Loucy (cell line): Measurements from ENCODE around the gene NHS.

Experiments
- H2AFZ ChIP-seq: fragments of 200-600 bp; sonication (generic); 2 replicates; pipeline ENCODE4 v1.6.0; 2016; ENCODE audit warnings: antibody characterized with exemption, mild to moderate bottlenecking, low read length, moderate library complexity
- H3F3A ChIP-seq: fragments of 200-600 bp; 2 replicates; pipeline ENCODE4 v1.6.0; 2016; ENCODE audit warnings: antibody characterized with exemption, low read depth, mild to moderate bottlenecking
- H3K27me3 ChIP-seq: fragments of 200-600 bp; sonication (generic); 2 replicates; pipeline ENCODE4 v1.6.1; 2014; ENCODE audit warnings: low read length, mild to moderate bottlenecking; ENCODE audit not compliant: insufficient read depth, poor library complexity, severe bottlenecking
- H3K36me3 ChIP-seq: fragments of 200-600 bp; sonication (generic); 2 replicates; pipeline ENCODE4 v1.6.1; 2016; ENCODE audit warnings: low read length; ENCODE audit not compliant: insufficient read depth
- H3K4me1 ChIP-seq: fragments of 200-600 bp; sonication (generic); 2 replicates; pipeline ENCODE4 v1.5.1; 2014; ENCODE audit warnings: low read length, mild to moderate bottlenecking; ENCODE audit not compliant: insufficient read depth, poor library complexity, severe bottlenecking
- H3K4me2 ChIP-seq: fragments of 200-600 bp; sonication (generic); 2 replicates; pipeline ENCODE4 v1.6.0; 2014; ENCODE audit warnings: antibody characterized with exemption, low read length, low read depth, mild to moderate bottlenecking; ENCODE audit not compliant: poor library complexity, severe bottlenecking
- H3K4me3 ChIP-seq: fragments of 200-600 bp; sonication (generic); 2 replicates; pipeline ENCODE4 v1.5.1; 2014; ENCODE audit warnings: low read length, mild to moderate bottlenecking, mixed read lengths; ENCODE audit not compliant: poor library complexity, severe bottlenecking
- H3K79me2 ChIP-seq: fragments of 200-600 bp; sonication (generic); 2 replicates; pipeline ENCODE4 v1.6.1; 2014; ENCODE audit warnings: low read length; ENCODE audit not compliant: insufficient read depth
- H3K9ac ChIP-seq: fragments of 200-600 bp; sonication (generic); 2 replicates; pipeline ENCODE4 v1.6.0; 2014; ENCODE audit warnings: mild to moderate bottlenecking, low read depth, low read length, moderate library complexity; ENCODE audit not compliant: poor library complexity, severe bottlenecking
- H3K9me2 ChIP-seq: fragments of 200-600 bp; sonication (generic); replicated peaks from 2 replicates; pipeline ENCODE4 v1.6.1; 2016; ENCODE audit warnings: low read depth, low read length, mixed read lengths
- H3K9me3 ChIP-seq: fragments of 200-600 bp; sonication (generic); 2 replicates; pipeline ENCODE4 v1.6.1; 2014; ENCODE audit warnings: mild to moderate bottlenecking, antibody characterized with exemption, low read length, low read depth; ENCODE audit not compliant: insufficient read depth
- H4K20me1 ChIP-seq: fragments of 200-600 bp; sonication (generic); 2 replicates; pipeline ENCODE4 v1.6.0; 2014; ENCODE audit warnings: antibody characterized with exemption, low read length, mild to moderate bottlenecking; ENCODE audit not compliant: insufficient read depth, poor library complexity, severe bottlenecking
- EZH2phosphoT487 ChIP-seq: fragments of 200-600 bp; IDR thresholded peaks from 2 replicates; pipeline ENCODE4 v1.6.1; 2018; ENCODE audit warnings: antibody characterized with exemption, mild to moderate bottlenecking, moderate library complexity, borderline replicate concordance
- TF ChIP-seq, protein P1 (sequence below): fragments of 200-600 bp; sonication (generic); conservative IDR thresholded peaks from 2 replicates; pipeline ENCODE4 v1.5.1; 2014; ENCODE audit warnings: mild to moderate bottlenecking, antibody characterized with exemption, low read length

Gene NHS

DNA sequence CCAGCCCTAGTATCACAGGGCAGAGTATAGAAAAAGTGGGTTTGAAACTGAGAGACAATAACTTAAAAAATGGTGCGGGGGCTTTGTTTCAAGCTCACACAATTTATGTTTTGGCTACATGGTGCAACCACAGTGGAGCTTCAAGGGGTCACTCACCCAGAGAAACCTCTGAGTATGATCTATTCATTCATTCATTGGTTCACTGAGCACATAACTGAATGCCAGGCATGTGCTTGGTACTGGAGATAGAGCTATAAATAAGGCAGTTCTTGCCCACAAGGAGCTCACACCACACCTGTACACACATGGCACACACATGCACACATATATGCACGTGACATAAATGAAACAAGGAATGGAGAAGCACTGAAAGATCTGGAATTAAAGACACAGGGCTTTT, 171.4 kb downstream of the NHS start:
- TF ChIP-seq, protein P1, sequence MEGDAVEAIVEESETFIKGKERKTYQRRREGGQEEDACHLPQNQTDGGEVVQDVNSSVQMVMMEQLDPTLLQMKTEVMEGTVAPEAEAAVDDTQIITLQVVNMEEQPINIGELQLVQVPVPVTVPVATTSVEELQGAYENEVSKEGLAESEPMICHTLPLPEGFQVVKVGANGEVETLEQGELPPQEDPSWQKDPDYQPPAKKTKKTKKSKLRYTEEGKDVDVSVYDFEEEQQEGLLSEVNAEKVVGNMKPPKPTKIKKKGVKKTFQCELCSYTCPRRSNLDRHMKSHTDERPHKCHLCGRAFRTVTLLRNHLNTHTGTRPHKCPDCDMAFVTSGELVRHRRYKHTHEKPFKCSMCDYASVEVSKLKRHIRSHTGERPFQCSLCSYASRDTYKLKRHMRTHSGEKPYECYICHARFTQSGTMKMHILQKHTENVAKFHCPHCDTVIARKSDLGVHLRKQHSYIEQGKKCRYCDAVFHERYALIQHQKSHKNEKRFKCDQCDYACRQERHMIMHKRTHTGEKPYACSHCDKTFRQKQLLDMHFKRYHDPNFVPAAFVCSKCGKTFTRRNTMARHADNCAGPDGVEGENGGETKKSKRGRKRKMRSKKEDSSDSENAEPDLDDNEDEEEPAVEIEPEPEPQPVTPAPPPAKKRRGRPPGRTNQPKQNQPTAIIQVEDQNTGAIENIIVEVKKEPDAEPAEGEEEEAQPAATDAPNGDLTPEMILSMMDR, result no peak
- no peak overlapping the region for H3K4me3 ChIP-seq
- H3K9me3 ChIP-seq, result no peaks in the 10 kb centered on the region
- H3K36me3 ChIP-seq, result no peaks in the 10 kb centered on the region
- H3K9me2 ChIP-seq, result no peaks in the 10 kb centered on the region
- H3K9ac ChIP-seq, result no peak overlapping the region
- no peaks in the 10 kb centered on the region for H4K20me1 ChIP-seq
- H3K27me3 ChIP-seq, result no peaks in the 10 kb centered on the region
- H2AFZ ChIP-seq, result no peak overlapping the region
- no peaks in the 10 kb centered on the region for H3F3A ChIP-seq
- no peaks in the 10 kb centered on the region for H3K79me2 ChIP-seq
- H3K4me2 ChIP-seq, result no peak overlapping the region
- H3K4me1 ChIP-seq, result no peaks in the 10 kb centered on the region

DNA sequence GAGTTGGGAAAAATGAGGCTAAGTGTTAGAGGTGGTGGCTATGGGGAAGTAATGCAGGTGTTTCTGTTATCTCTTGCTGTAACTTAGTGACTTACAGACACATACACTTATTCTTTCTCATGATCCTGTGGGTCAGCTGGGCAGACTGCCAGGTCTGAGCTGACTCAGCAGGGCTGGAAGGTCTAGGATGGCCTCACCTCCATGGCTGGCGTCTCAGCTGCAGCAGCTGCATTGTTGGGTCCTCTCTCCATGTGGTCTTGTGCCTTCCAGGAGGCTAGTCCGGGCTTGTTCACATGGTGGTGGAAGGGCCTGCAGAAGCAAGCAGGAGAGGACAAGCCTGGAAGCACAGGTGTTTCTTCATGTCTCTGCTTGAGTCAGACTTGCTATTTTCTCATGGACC, 172.7 kb downstream of the NHS start:
- Histone ChIP-seq H3K79me2 (no peaks in the 10 kb centered on the region), H3K36me3 (no peaks in the 10 kb centered on the region), H3K4me2 (no peak overlapping the region), H4K20me1 (no peaks in the 10 kb centered on the region), H2AFZ (no peak overlapping the region), H3K9me3 (no peaks in the 10 kb centered on the region), H3K27me3 (no peaks in the 10 kb centered on the region), H3K9ac (no peak overlapping the region), H3K4me3 (no peak overlapping the region), H3K4me1 (no peaks in the 10 kb centered on the region), H3F3A (no peaks in the 10 kb centered on the region), H3K9me2 (no peaks in the 10 kb centered on the region)
- TF ChIP-seq EZH2phosphoT487, result no peak
- TF ChIP-seq, protein P1, result no peak

DNA sequence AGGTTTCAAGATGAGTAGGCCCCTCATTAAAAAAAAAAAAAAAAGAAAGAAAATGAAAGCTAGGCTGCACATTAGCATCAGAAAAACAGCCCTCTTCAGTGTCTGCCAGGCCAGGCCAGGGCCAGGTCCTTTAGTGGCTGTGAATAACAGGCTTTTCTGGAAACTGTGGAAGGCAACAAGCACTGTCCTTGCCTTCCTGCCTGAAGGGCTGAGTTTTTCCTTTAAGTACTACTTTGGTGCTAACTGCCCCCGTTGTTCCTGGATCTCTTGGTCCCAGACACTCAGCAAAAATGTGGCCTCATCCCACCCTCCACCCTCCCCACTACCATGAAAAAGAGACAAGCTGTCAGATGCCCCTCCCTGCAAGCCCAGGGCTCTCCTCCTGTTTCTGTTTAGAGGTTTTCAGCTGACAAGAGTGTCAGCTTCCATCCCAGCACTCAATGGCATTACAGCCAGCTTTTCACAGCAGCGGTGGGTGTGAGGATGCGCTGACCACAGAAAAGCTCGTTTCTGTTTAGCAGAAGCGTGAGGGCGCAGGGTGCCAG, 174.2 kb downstream of the NHS start:
- no peaks in the 10 kb centered on the region for H3K36me3 ChIP-seq
- H3K9me3 ChIP-seq, result no peaks in the 10 kb centered on the region
- no peaks in the 10 kb centered on the region for H3F3A ChIP-seq
- no peak overlapping the region for H3K4me3 ChIP-seq
- no peak overlapping the region for H3K9ac ChIP-seq
- H4K20me1 ChIP-seq, result no peaks in the 10 kb centered on the region
- no peaks in the 10 kb centered on the region for H3K9me2 ChIP-seq
- H2AFZ ChIP-seq, result no peak overlapping the region
- H3K27me3 ChIP-seq, result no peaks in the 10 kb centered on the region
- TF ChIP-seq, protein P1, result no peak
- TF ChIP-seq EZH2phosphoT487, result no peak
- H3K4me1 ChIP-seq, result no peaks in the 10 kb centered on the region
- H3K79me2 ChIP-seq, result no peaks in the 10 kb centered on the region
- H3K4me2 ChIP-seq, result no peak overlapping the region
